Activated gamma-delta T cell (primary cell): ENCODE data around the gene TMEM127.

Source experiments
- DNase-seq: peaks from one replicate; lab custom pipeline; 2025; lab: John Stamatoyannopoulos, UW

Gene TMEM127

GRCh38 chr2:96205888-96206287 lies 59.9 kb downstream of the TMEM127 start:
- DNase-seq, result no peak

DNA sequence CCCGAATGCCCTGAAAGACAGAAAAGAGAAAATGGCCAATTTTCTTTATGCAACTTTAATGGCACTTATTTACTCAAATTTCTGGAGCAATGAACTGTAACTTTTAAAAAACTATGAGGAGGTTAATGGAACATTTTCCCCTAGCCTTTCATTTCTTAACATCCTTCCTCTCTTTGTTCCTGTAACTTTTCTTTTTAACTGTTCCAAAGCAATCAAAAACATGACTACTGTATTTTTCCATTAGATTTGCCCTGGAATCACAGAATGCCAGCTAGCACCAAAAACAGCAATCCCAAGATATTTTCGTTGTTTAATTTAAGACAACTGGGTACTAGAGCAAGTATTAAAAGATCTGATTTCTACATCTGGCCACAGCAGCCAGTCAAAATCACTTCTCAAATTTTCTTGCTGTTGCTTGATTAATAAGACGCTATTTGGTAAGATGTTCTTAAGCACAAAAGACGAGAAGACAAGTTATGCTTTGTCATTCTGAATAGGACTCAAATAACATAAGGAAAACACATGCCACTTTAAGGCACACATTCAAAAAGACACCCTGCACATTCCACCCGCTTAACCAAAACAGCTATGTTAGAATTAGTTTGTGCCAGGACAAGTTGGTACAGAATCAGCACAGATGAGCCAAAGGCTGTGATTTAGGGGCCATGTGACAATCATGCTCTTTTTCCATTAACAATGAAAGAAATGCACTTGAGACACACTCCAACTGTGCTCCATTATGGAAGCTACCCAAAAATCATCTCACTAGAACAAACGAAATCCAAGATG lies 60.8 kb downstream of the TMEM127 start:
- no peak for DNase-seq

DNA sequence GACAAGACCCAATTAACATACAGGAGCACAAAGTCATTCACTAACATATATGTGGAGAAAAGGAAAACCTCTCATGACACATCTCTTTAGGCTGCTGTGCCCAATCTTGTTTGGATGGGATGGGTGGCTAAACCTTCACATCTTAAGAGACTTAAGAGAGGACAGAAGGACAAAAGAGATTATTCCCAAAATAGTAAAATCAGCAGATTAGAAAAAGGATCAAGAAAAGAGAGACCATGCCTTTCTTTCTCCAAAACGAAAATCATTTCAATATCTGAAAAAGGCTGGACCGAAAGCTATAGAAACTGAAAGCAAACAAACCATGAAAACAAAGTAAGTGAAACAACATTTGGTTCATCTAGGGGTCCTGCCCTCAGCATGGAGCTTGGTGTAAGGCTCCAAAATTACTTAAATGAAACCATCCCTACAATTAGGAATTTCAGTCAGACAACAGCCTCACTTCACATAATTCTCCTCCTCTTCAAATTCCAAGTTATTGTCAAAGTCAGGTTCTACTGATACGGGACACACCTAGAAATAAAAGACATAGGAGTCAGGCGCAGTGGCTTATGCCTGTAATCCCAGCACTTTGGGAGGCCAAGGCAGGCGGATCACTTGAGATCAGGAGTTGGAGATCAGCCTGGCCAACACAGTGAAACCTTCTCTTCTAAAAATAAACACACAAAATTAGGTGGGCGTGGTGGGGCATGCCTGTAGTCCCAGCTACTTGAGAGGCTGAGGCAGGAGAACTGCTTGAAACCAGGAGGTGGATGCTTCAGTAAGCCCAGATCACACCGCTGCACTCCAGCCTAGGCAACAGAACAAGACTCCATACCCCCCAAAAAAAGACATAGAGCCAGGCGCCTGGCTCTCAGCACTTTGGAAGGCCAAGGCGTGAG lies 62.4 kb downstream of the TMEM127 start:
- DNase-seq, result no peak

GRCh38 chr2:96202152-96202854 lies 63.5 kb downstream of the TMEM127 start:
- DNase-seq, result no peak

DNA sequence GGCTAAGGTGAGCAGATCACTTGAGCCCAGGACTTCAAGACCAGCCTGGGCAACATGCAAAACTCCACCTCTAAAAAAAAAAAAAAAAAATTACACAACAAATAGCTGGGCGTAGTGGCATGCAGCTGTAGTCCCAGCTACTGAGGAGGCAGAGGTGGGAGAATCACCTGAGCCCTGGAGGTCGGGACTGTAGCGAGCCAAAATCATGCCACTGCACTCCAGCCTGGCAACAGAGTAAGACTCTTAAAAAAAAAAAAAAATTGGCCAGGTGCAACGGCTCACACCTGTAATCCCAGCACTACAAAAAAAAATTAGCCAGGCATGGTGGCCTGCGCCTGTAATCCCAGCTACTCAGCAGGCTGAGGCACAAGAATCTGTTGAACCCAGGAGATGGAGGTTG lies 64.5 kb downstream of the TMEM127 start:
- DNase-seq, result no peak

- no peak for DNase-seq
These were observed 66.9 kb downstream of the TMEM127 start for GRCh38 chr2:96198921-96199320.
